PC-3 (cell line): ENCODE measurements around the gene NTM. TPM values are rescaled to one million over a fixed set of nuclear protein-coding genes. Genes with fewer than 3 reads are reported as not detected.

Experiments used
- ATAC-seq: fragments of 200-7000 bp; cut with Tn5 transposase; 2 replicates; pipeline ENCODE4 v1.9.1; 2020; ENCODE audit warnings: mild to moderate bottlenecking, moderate library complexity
- BruUV-seq: library from RNA; stranded (reverse); fragments of 400-500 nt; replicated peaks from 2 replicates; lab custom pipeline; 2021; lab: Mats Ljungman, UMichigan
- CTCF ChIA-PET: fragments of 300-600 bp; sonication (Branson Sonifier 250); formaldehyde crosslinking; loops from one replicate; lab custom pipeline; 2022; ENCODE audit warnings: antibody characterized with exemption; lab: Charles Lee
- POLR2A ChIA-PET: fragments of 300-600 bp; sonication (Branson Sonifier 250); formaldehyde crosslinking; loops from one replicate; lab custom pipeline; 2022; ENCODE audit warnings: antibody characterized with exemption; ENCODE audit not compliant: unreplicated experiment; lab: Charles Lee
- DNase-seq: peaks from one replicate; pipeline ENCODE4 v3.0.0-alpha.2; 2015
- H2AFZ ChIP-seq: fragments of 300-600 bp; sonication (generic); 2 replicates; pipeline ENCODE4 v1.6.0; 2016; ENCODE audit warnings: antibody characterized with exemption, low read length
- H3F3A ChIP-seq: fragments of 300-600 bp; sonication (generic); one replicate; pipeline ENCODE4 v1.6.0; 2017; ENCODE audit warnings: antibody characterized with exemption, low read length, control low read depth, mild to moderate bottlenecking; ENCODE audit not compliant: unreplicated experiment
- H3K27ac ChIP-seq: fragments of 300-600 bp; sonication (generic); 2 replicates; pipeline ENCODE4 v1.5.1; 2016; ENCODE audit warnings: mild to moderate bottlenecking, low read length
- H3K27me3 ChIP-seq: fragments of 300-600 bp; sonication (generic); 2 replicates; pipeline ENCODE4 v1.6.1; 2016; ENCODE audit warnings: low read length, mixed read lengths
- H3K36me3 ChIP-seq: fragments of 300-600 bp; sonication (generic); 2 replicates; pipeline ENCODE4 v1.6.1; 2016; ENCODE audit warnings: low read depth, mixed run types, low read length, mixed read lengths
- H3K4me1 ChIP-seq: fragments of 300-600 bp; sonication (generic); 2 replicates; pipeline ENCODE4 v1.5.1; 2016; ENCODE audit warnings: low read length; ENCODE audit not compliant: insufficient read depth
- H3K4me2 ChIP-seq: fragments of 300-600 bp; sonication (generic); 2 replicates; pipeline ENCODE4 v1.6.0; 2016; ENCODE audit warnings: low read length
- H3K4me3 ChIP-seq: fragments of 300-600 bp; sonication (generic); 2 replicates; pipeline ENCODE4 v1.5.1; 2016; ENCODE audit warnings: mild to moderate bottlenecking, low read length, mixed read lengths
- H3K79me2 ChIP-seq: fragments of 300-600 bp; sonication (generic); 2 replicates; pipeline ENCODE4 v1.6.1; 2017; ENCODE audit warnings: low read length, mixed read lengths
- H3K9ac ChIP-seq: fragments of 300-600 bp; sonication (generic); 2 replicates; pipeline ENCODE4 v1.6.0; 2016; ENCODE audit warnings: mild to moderate bottlenecking, low read length
- H3K9me2 ChIP-seq: fragments of 300-600 bp; sonication (generic); replicated peaks from 2 replicates; pipeline ENCODE4 v1.6.1; 2016; ENCODE audit warnings: mixed run types, low read length, mixed read lengths
- H3K9me3 ChIP-seq: fragments of 300-600 bp; sonication (generic); 2 replicates; pipeline ENCODE4 v1.6.1; 2016; ENCODE audit warnings: low read length, mixed read lengths
- H4K20me1 ChIP-seq: fragments of 300-600 bp; sonication (generic); 2 replicates; pipeline ENCODE4 v1.6.1; 2016; ENCODE audit warnings: low read length, mixed read lengths
- CTCF ChIP-seq: fragments of 300-600 bp; sonication (generic); conservative IDR thresholded peaks from 2 replicates; pipeline ENCODE4 v1.5.1; 2017; ENCODE audit warnings: antibody characterized with exemption, low read depth, mild to moderate bottlenecking, low read length
- EZH2 ChIP-seq: fragments of 300-600 bp; sonication (generic); IDR thresholded peaks from one replicate; pipeline ENCODE4 v1.6.1; 2017; ENCODE audit warnings: antibody characterized with exemption, mild to moderate bottlenecking, low read length; ENCODE audit not compliant: unreplicated experiment
- EZH2phosphoT487 ChIP-seq: fragments of 300-600 bp; sonication (generic); IDR thresholded peaks from 2 replicates; pipeline ENCODE4 v1.6.1; 2018; ENCODE audit warnings: mild to moderate bottlenecking, antibody characterized with exemption, low read length, borderline replicate concordance
- intact Hi-C: fragments of 100-400 bp; cut with micrococcal nuclease; formaldehyde crosslinking; loops from 2 replicates; pipeline ENCODE4 v1.9.0; 2023
- total RNA-seq: library from RNA; depleted of rRNA; stranded (reverse); fragments of >200 nt; gene quantifications from 2 replicates; pipeline ENCODE4 v1.2.3, GENCODE V29; 2014

The NTM gene
- total RNA-seq, 1 experiment from 2014 or later = not detected

- CTCF ChIA-PET = no interaction called here
- POLR2A ChIA-PET = no interaction called here
Observed at GRCh38 chr11:131951121-131951520, 580.7 kb downstream of the NTM start.

GRCh38 chr11:131954146-131954545, 583.7 kb downstream of the NTM start:
- TF ChIP-seq EZH2phosphoT487 = no peak
- no peak for TF ChIP-seq EZH2
- no peak for TF ChIP-seq CTCF
- BruUV-seq = no TSS peak
- no peak overlapping the region for H3K4me3 ChIP-seq
- H3K27ac ChIP-seq = no peak overlapping the region
- 0 out of 2 replicates have a peak, but pooled peaks cover 13% of the 10 kb centered on the region for H3K9me3 ChIP-seq
- no peaks in the 10 kb centered on the region for H4K20me1 ChIP-seq
- ChIA-PET CTCF (no interaction called here), POLR2A (no interaction called here)
- H2AFZ ChIP-seq = no peak overlapping the region
- ATAC-seq (no peak), DNase-seq (no peak)
- no peaks in the 10 kb centered on the region for H3K4me1 ChIP-seq
- H3F3A ChIP-seq = no peaks in the 10 kb centered on the region
- H3K79me2 ChIP-seq = no peaks in the 10 kb centered on the region
- no peak overlapping the region for H3K4me2 ChIP-seq
- no peaks in the 10 kb centered on the region for H3K36me3 ChIP-seq
- no peak overlapping the region for H3K9ac ChIP-seq
- no peaks in the 10 kb centered on the region for H3K9me2 ChIP-seq
- intact Hi-C loops = no loop called here
- H3K27me3 ChIP-seq = no peaks in the 10 kb centered on the region

More at GRCh38 chr11:131951121-131951520, 580.7 kb downstream of the NTM start:
- no peaks in the 10 kb centered on the region for H3F3A ChIP-seq
- TF ChIP-seq EZH2 (no peak), EZH2phosphoT487 (no peak), CTCF (no peak)
- H3K79me2 ChIP-seq = no peaks in the 10 kb centered on the region
- BruUV-seq = no TSS peak
- no peak for DNase-seq
- H3K36me3 ChIP-seq = no peaks in the 10 kb centered on the region
- no peak overlapping the region for H3K4me3 ChIP-seq
- no peak overlapping the region for H3K4me2 ChIP-seq
- no peaks in the 10 kb centered on the region for H3K4me1 ChIP-seq
- 0 out of 2 replicates have a peak, but pooled peaks cover 13% of the 10 kb centered on the region for H3K9me3 ChIP-seq
- H2AFZ ChIP-seq = no peak overlapping the region
- no peaks in the 10 kb centered on the region for H3K27me3 ChIP-seq
- intact Hi-C loops = no loop called here
- no peak for ATAC-seq
- no peaks in the 10 kb centered on the region for H4K20me1 ChIP-seq
- no peaks in the 10 kb centered on the region for H3K9me2 ChIP-seq
- H3K9ac ChIP-seq = no peak overlapping the region
- no peak overlapping the region for H3K27ac ChIP-seq

GRCh38 chr11:131955904-131956303, 585.5 kb downstream of the NTM start:
- ChIA-PET CTCF (no interaction called here), POLR2A (no interaction called here)
- Histone ChIP-seq H3K27me3 (no peaks in the 10 kb centered on the region), H4K20me1 (no peaks in the 10 kb centered on the region), H3F3A (no peaks in the 10 kb centered on the region), H3K9ac (no peak overlapping the region), H3K4me2 (no peak overlapping the region), H2AFZ (no peak overlapping the region), H3K9me3 (peaks cover 10% of the 10 kb centered on the region; the same call in 1 of the 2 replicates), H3K79me2 (no peaks in the 10 kb centered on the region), H3K4me1 (no peaks in the 10 kb centered on the region), H3K27ac (no peak overlapping the region), H3K9me2 (no peaks in the 10 kb centered on the region), H3K36me3 (no peaks in the 10 kb centered on the region), H3K4me3 (no peak overlapping the region)
- DNase-seq = no peak
- no peak for ATAC-seq
- TF ChIP-seq EZH2 (no peak), CTCF (no peak), EZH2phosphoT487 (no peak)
- intact Hi-C loops = no loop called here
- no TSS peak for BruUV-seq
